Rectal smooth muscle tissue (tissue), 1 donor: ENCODE results near the gene C11orf86.

Experiments
- H3K27ac ChIP-seq: one replicate; pipeline ENCODE4 v1.7.0; 2013; ENCODE audit warnings: low read depth, low read length, inconsistent platforms
- H3K27me3 ChIP-seq: one replicate; pipeline ENCODE4 v1.7.0; 2013; ENCODE audit warnings: low read length; ENCODE audit not compliant: control insufficient read depth, insufficient read depth
- H3K36me3 ChIP-seq: one replicate; pipeline ENCODE4 v1.7.0; 2013; ENCODE audit warnings: low read length; ENCODE audit not compliant: control insufficient read depth, insufficient read depth
- H3K4me1 ChIP-seq: one replicate; pipeline ENCODE4 v1.7.0; 2013; ENCODE audit warnings: low read length; ENCODE audit not compliant: control insufficient read depth, insufficient read depth
- H3K4me3 ChIP-seq: one replicate; pipeline ENCODE4 v1.7.0; 2013; ENCODE audit warnings: low read length
- H3K9ac ChIP-seq: one replicate; pipeline ENCODE4 v1.7.0; 2013; ENCODE audit warnings: low read length

C11orf86 gene

DNA sequence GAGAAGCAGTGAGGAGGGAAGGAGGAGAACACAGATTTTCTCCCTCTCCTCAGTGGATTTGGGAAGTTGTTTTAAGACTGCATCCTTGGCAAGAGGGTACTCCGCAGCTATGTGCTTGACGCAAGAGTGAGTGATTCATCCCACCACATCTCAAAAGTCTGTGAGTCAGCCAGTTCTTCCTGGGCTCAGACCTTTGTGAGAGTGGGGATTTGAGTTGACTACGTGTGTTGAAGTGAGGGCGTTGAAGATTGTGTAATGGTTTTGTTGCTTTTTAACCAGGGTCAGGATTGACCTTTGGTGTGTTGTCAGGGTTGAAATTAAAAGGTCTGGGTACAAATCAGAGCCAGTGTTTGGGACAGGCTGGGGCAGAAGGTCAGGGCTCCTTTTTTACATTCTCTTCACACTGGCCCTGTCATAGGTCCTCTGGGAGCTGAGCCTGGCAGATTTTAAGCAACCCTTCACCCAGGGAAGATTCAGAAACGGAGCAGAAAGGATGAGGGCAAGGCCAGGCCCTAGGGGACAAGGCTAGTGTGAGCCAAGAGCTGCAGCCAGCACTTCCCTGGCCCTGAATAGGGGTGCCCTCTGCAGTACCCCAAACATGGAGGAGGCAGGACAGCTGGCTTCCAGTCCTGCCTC lies 4.2 kb upstream of the C11orf86 start:
- no peak overlapping the region for H3K4me3 ChIP-seq
- H3K9ac ChIP-seq = no peak overlapping the region
- H3K36me3 ChIP-seq = no peaks in the 10 kb centered on the region
- no peaks in the 10 kb centered on the region for H3K27me3 ChIP-seq
- no peaks in the 10 kb centered on the region for H3K4me1 ChIP-seq
- no peak overlapping the region for H3K27ac ChIP-seq

DNA sequence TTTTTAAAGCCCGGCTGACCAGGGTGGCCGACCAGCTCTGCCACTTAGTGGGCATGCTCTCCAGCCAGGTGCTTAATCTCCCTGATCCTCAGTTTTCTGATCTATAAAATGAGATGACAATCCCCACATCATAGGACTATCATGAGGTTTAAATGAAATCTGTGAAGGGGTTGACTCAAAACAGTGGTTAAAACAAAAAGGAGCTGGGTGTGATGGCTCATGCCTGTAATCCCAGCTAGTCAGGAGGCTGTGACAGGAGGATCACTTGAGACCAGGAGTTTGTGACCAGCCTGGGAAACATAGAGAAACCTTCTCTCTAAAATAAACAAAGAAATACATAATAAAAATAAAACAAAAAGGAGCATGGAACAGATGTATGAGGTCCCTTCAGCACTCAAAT lies 3.6 kb upstream of the C11orf86 start:
- no peaks in the 10 kb centered on the region for H3K4me1 ChIP-seq
- no peak overlapping the region for H3K9ac ChIP-seq
- H3K27ac ChIP-seq = no peak overlapping the region
- H3K4me3 ChIP-seq = no peak overlapping the region
- no peaks in the 10 kb centered on the region for H3K36me3 ChIP-seq
- H3K27me3 ChIP-seq = no peaks in the 10 kb centered on the region

GRCh38 chr11:66973956-66974580 lies 1.0 kb upstream of the C11orf86 start:
- H3K36me3 ChIP-seq = no peaks in the 10 kb centered on the region
- no peaks in the 10 kb centered on the region for H3K4me1 ChIP-seq
- no peak overlapping the region for H3K9ac ChIP-seq
- no peak overlapping the region for H3K4me3 ChIP-seq
- H3K27me3 ChIP-seq = no peaks in the 10 kb centered on the region
- no peak overlapping the region for H3K27ac ChIP-seq

GRCh38 chr11:66975405-66976027 lies 412 bp downstream of the C11orf86 start:
- no peak overlapping the region for H3K27ac ChIP-seq
- H3K27me3 ChIP-seq = no peaks in the 10 kb centered on the region
- no peak overlapping the region for H3K9ac ChIP-seq
- H3K4me3 ChIP-seq = no peak overlapping the region
- no peaks in the 10 kb centered on the region for H3K4me1 ChIP-seq
- H3K36me3 ChIP-seq = no peaks in the 10 kb centered on the region

DNA sequence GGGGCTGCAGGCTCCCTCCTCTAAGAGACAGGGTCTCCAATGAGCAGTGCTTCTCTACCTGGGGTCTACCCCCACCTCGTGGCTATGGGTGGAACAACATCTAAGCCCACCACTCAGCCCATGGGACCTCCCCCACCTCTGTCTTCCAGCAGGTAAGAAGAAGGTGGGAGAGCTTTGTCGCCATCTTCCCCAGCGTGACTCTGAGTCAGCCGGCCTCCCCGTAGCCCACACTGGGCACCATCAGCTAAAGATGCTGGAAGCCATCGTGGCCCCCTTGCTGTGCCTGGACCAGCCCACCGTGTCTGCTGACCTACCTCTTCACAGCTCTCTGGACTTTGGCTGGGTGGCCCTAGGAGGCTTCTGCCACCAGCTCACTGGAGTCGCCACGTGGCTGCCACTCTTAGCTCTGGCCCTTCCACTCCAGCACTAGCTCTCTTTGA lies 944 bp downstream of the C11orf86 start:
- no peak overlapping the region for H3K9ac ChIP-seq
- no peak overlapping the region for H3K27ac ChIP-seq
- H3K4me1 ChIP-seq = no peaks in the 10 kb centered on the region
- no peaks in the 10 kb centered on the region for H3K36me3 ChIP-seq
- H3K27me3 ChIP-seq = no peaks in the 10 kb centered on the region
- H3K4me3 ChIP-seq = no peak overlapping the region

DNA sequence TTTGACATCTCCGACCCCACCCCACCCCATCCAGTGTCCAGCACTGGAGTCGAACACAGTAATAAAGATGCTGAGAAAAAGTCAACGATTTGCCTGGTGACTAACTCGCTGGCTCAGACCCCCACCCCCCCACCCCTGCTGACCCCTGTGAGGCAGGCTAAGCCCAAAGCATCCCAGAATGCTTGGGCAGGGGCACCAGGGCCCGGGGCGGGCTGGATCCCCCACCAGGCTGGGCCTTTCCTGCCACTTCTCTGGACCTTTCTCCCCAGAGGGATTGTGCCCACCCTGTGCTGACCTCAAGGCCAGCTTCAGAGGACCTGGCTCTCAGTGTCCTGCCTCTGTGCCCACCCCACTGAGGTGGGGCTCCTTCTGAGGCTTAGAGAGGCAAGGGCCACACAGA lies 1.8 kb downstream of the C11orf86 start:
- no peaks in the 10 kb centered on the region for H3K36me3 ChIP-seq
- no peaks in the 10 kb centered on the region for H3K27me3 ChIP-seq
- no peaks in the 10 kb centered on the region for H3K4me1 ChIP-seq
- H3K9ac ChIP-seq = no peak overlapping the region
- H3K4me3 ChIP-seq = no peak overlapping the region
- no peak overlapping the region for H3K27ac ChIP-seq

DNA sequence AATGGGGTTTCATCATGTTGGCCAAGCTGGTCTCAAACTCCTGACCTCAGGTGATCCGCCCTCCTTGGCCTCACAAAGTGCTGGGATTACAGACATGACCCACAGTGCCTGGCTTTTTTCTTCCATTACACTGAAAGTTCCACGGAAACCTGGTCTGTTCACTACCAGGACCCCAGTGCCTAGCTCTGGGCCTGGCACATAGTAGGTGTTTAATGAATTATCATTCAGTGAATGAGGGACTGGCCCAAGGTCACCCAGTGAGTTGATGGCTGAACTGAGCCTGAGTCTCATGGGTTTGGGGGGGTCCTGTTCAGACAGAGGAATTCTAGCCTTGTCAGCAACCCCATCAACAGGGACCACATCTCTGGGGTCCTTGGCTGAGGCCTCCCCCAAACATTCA lies 3.1 kb downstream of the C11orf86 start:
- Histone ChIP-seq H3K9ac (no peak overlapping the region), H3K36me3 (no peaks in the 10 kb centered on the region), H3K27me3 (no peaks in the 10 kb centered on the region), H3K4me3 (no peak overlapping the region), H3K27ac (no peak overlapping the region), H3K4me1 (no peaks in the 10 kb centered on the region)

DNA sequence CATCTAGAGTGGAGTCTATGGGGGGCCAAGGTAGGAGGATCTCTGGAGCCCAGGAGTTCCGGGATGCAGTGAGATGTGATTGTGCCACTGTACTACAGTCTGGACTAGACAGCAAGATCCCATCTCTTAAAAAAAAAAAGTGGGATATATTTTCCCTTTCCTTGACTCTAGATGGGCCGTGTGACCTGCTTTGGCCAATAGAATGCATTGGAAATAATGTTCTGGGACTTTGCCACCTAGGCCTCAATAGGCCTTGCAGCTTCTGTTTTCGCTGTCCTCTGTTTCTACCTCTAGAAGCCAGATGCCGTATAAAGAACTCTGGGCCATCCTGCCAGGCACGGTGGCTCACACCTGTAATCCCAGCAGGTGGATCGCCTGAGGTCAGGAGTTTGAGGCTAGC lies 3.6 kb downstream of the C11orf86 start:
- no peak overlapping the region for H3K27ac ChIP-seq
- no peaks in the 10 kb centered on the region for H3K27me3 ChIP-seq
- no peak overlapping the region for H3K4me3 ChIP-seq
- H3K36me3 ChIP-seq = no peaks in the 10 kb centered on the region
- no peak overlapping the region for H3K9ac ChIP-seq
- no peaks in the 10 kb centered on the region for H3K4me1 ChIP-seq

- Histone ChIP-seq H3K27me3 (no peaks in the 10 kb centered on the region), H3K9ac (no peak overlapping the region), H3K4me3 (no peak overlapping the region), H3K36me3 (no peaks in the 10 kb centered on the region), H3K4me1 (no peaks in the 10 kb centered on the region), H3K27ac (no peak overlapping the region)
Measured at GRCh38 chr11:66979336-66979980, 4.4 kb downstream of the C11orf86 start.

DNA sequence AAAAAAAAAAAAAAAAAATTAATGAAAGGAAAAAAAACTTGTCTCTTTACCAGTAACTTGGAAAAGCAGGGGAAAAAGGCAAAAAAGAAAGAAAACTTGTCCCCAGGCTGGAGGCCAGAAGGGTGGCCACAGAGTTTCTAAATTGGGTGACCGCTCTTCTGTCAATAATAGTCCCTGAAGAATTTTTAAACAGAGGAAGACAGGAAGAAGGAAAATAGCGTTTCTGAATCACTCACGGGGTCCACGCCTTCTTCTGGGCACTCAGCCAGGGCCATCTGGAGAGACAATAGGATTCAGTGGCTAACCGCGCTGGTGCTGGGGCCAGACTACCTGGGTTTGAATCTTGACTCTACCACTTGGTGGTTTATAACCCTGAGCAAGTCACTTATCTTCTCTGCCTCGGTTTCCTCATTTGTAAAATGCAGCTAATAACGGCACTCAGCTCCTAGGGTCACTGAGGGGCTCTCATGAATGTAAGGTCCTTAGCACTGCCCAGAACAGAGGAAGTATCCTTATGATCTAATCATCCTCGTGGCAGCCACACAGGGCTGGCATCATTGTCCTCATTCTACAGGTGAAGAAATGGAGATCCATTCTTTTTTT lies 7.0 kb downstream of the C11orf86 start:
- no peak overlapping the region for H3K27ac ChIP-seq
- H3K36me3 ChIP-seq = no peaks in the 10 kb centered on the region
- no peaks in the 10 kb centered on the region for H3K4me1 ChIP-seq
- H3K27me3 ChIP-seq = no peaks in the 10 kb centered on the region
- H3K9ac ChIP-seq = no peak overlapping the region
- no peak overlapping the region for H3K4me3 ChIP-seq

GRCh38 chr11:66983275-66983924 lies 8.3 kb downstream of the C11orf86 start:
- Histone ChIP-seq H3K9ac (no peak overlapping the region), H3K36me3 (no peaks in the 10 kb centered on the region), H3K27me3 (no peaks in the 10 kb centered on the region), H3K27ac (no peak overlapping the region), H3K4me3 (no peak overlapping the region), H3K4me1 (no peaks in the 10 kb centered on the region)
